GM12875 (cell line): ENCODE results near the gene DNAJB6.

ENCODE experiments used
- H3K4me3 ChIP-seq: one replicate; pipeline ENCODE4 v1.5.1; 2011; ENCODE audit warnings: low read depth, low read length, control low read depth
- CTCF ChIP-seq: IDR thresholded peaks from 2 replicates; pipeline ENCODE4 v1.5.1; 2011; ENCODE audit warnings: low read depth, mild to moderate bottlenecking, control low read depth, inconsistent platforms, low read length, moderate library complexity, borderline replicate concordance; ENCODE audit not compliant: insufficient read depth

The DNAJB6 gene

GRCh38 chr7:157297185-157297584, 39.6 kb upstream of the DNAJB6 start:
- no peak for TF ChIP-seq CTCF
- no peak overlapping the region for H3K4me3 ChIP-seq

GRCh38 chr7:157299317-157299612, 37.5 kb upstream of the DNAJB6 start:
- no peak for TF ChIP-seq CTCF
- no peak overlapping the region for H3K4me3 ChIP-seq

GRCh38 chr7:157299613-157300368, 37.0 kb upstream of the DNAJB6 start:
- H3K4me3 ChIP-seq = no peak overlapping the region
- no peak for TF ChIP-seq CTCF

- no peak overlapping the region for H3K4me3 ChIP-seq
- no peak for TF ChIP-seq CTCF
Measured at GRCh38 chr7:157300369-157300825, 36.4 kb upstream of the DNAJB6 start.

GRCh38 chr7:157301610-157302120, 35.1 kb upstream of the DNAJB6 start:
- TF ChIP-seq CTCF = no peak
- no peak overlapping the region for H3K4me3 ChIP-seq

- no peak overlapping the region for H3K4me3 ChIP-seq
- TF ChIP-seq CTCF = no peak
Measured at GRCh38 chr7:157306846-157307838, 29.7 kb upstream of the DNAJB6 start.
